ENCODE data around the gene PI4K2B. TPM values are rescaled to one million over a fixed set of nuclear protein-coding genes. Genes with fewer than 3 reads are reported as not detected.
"Not testable (repeated sequence)": the region's sequence is repeated elsewhere in the genome, so short reads cannot be mapped to it uniquely, and the experiment has no call there.

Gene PI4K2B
- total RNA-seq, 2 experiments from 2014 or later: 37.2 to 37.4 TPM

GRCh38 chr4:25313201-25313895 is 79.5 kb downstream of the PI4K2B start:
- no peaks in the 10 kb centered on the region for H3K9me3 Mint-ChIP-seq
- H3K4me3 Mint-ChIP-seq: peak overlapping the region; percentile 99
- POLR2A ChIA-PET: no interaction called here
- CTCF ChIA-PET: interaction anchor here (0.7 to 4.5 kb wide), 40 partner anchors 8 to 756 kb away, joined by 3 to 63 read pairs (median 6); partner anchors contain the start of genes ANAPC4, DHX15 and SEPSECS
- peak overlapping the region; percentile 96 for H3K27ac Mint-ChIP-seq
- no peak for DNase-seq
- H3K4me1 Mint-ChIP-seq: peaks cover 39% of the 10 kb centered on the region
- peaks cover 17% of the 10 kb centered on the region for H3K36me3 Mint-ChIP-seq (ENCODE audit: low read depth)
- no peaks in the 10 kb centered on the region for H3K27me3 Mint-ChIP-seq

GRCh38 chr4:25320336-25320735 is 86.5 kb downstream of the PI4K2B start:
- DNase-seq: no peak
- ChIA-PET CTCF (interaction anchor here (1.4 to 3.7 kb wide), 2 partner anchors 7 to 11 kb away, joined by 4 to 48 read pairs; partner anchors contain the start of gene ZCCHC4), POLR2A (interaction anchor here (0.6 to 0.8 kb wide), 2 partner anchors 8 to 160 kb away, joined by 4 to 7 read pairs; partner anchors contain the start of genes SEPSECS and ZCCHC4)
- H3K9me3 Mint-ChIP-seq: no peaks in the 10 kb centered on the region
- H3K36me3 Mint-ChIP-seq (ENCODE audit: low read depth): peaks cover 28% of the 10 kb centered on the region
- H3K27me3 Mint-ChIP-seq: no peaks in the 10 kb centered on the region
- no peak overlapping the region for H3K4me3 Mint-ChIP-seq
- peak overlapping the region; percentile 27 for H3K27ac Mint-ChIP-seq
- peaks cover 36% of the 10 kb centered on the region for H3K4me1 Mint-ChIP-seq

GRCh38 chr4:25320773-25321172 is 86.9 kb downstream of the PI4K2B start:
- Mint-ChIP-seq H3K4me3 (no peak overlapping the region), H3K27ac (peak overlapping the region; percentile 51), H3K27me3 (no peaks in the 10 kb centered on the region), H3K9me3 (no peaks in the 10 kb centered on the region), H3K4me1 (peaks cover 35% of the 10 kb centered on the region), H3K36me3 (ENCODE audit: low read depth) (peaks cover 28% of the 10 kb centered on the region)
- ChIA-PET POLR2A (interaction anchor here (0.6 to 0.8 kb wide), 2 partner anchors 8 to 17 kb away, joined by 6 to 7 read pairs; partner anchors contain the start of gene ZCCHC4), CTCF (interaction anchor here (3.7 kb wide), 1 partner anchor 8 kb away, joined by 48 read pairs; the partner anchor contains the start of gene ZCCHC4)
- DNase-seq: no peak

GRCh38 chr4:25321703-25322102 is 87.9 kb downstream of the PI4K2B start:
- POLR2A ChIA-PET: no interaction called here
- H3K4me3 Mint-ChIP-seq: no peak overlapping the region

GRCh38 chr4:25328463-25328862 is 94.6 kb downstream of the PI4K2B start:
- H3K4me3 Mint-ChIP-seq; DNase-seq; H3K36me3 Mint-ChIP-seq (ENCODE audit: low read depth); H3K27me3 Mint-ChIP-seq; POLR2A ChIA-PET; H3K27ac Mint-ChIP-seq; H3K9me3 Mint-ChIP-seq: not testable (repeated sequence)
- CTCF ChIA-PET: interaction anchor here (1.9 to 4.4 kb wide), 2 partner anchors 16 kb away, joined by 10 to 63 read pairs; partner anchors contain the start of gene ZCCHC4
- peaks cover 17% of the 10 kb centered on the region for H3K4me1 Mint-ChIP-seq

More at GRCh38 chr4:25321703-25322102, 87.9 kb downstream of the PI4K2B start:
- Mint-ChIP-seq H3K36me3 (ENCODE audit: low read depth) (peaks cover 20% of the 10 kb centered on the region), H3K9me3 (no peaks in the 10 kb centered on the region), H3K4me1 (peaks cover 28% of the 10 kb centered on the region), H3K27ac (peak overlapping the region; percentile 38), H3K27me3 (no peaks in the 10 kb centered on the region)
- CTCF ChIA-PET: interaction anchor here (3.7 kb wide), 1 partner anchor 9 kb away, joined by 48 read pairs; the partner anchor contains the start of gene ZCCHC4
- DNase-seq: no peak

Other genes starting within 250 kb of the PI4K2B start
- gene LGI2, start 203.1 kb upstream of the PI4K2B start, total RNA-seq: not detected
- gene SEPSECS, start 73.6 kb upstream of the PI4K2B start, total RNA-seq: 10 to 100 TPM; 13.9 to 14.3 TPM
- 10 to 100 TPM; 10.3 to 10.8 TPM for gene ZCCHC4, start 78.7 kb downstream of the PI4K2B start, total RNA-seq
- gene ANAPC4, start 143.2 kb downstream of the PI4K2B start, total RNA-seq: 10 to 100 TPM; 37.5 to 47.9 TPM